Measurements from ENCODE around the gene ENPP6.

GRCh38 chr4:184041156-184041555 lies 176.5 kb downstream of the ENPP6 start:
- no peak for TF ChIP-seq POLR2A (IDR thresholded peaks at IDR 0.05; ENCODE audit: low read length)
- no peak for TF ChIP-seq GATA1 (IDR thresholded peaks at IDR 0.05; ENCODE audit: low read depth, low read length)
